HCT116 (cell line): ENCODE measurements around the gene WNT3A. TPM values are rescaled to one million over a fixed set of nuclear protein-coding genes. Genes with fewer than 3 reads are reported as not detected.

ENCODE experiments used
- ATAC-seq: fragments of 200-7000 bp; cut with Tn5 transposase; 2 replicates; pipeline ENCODE4 v1.9.1; 2020; ENCODE audit warnings: mild to moderate bottlenecking, moderate library complexity
- BruUV-seq: library from RNA; stranded (reverse); fragments of 400-500 nt; replicated peaks from 2 replicates; lab custom pipeline; 2021; lab: Mats Ljungman, UMichigan
- CTCF ChIA-PET: fragments of 300-600 bp; sonication (Branson Sonifier 250); formaldehyde crosslinking; loops from one replicate; lab custom pipeline; 2021; ENCODE audit warnings: antibody characterized with exemption; lab: Charles Lee
- POLR2A ChIA-PET: fragments of 300-600, 350-600 bp; sonication (Branson Sonifier 250); formaldehyde crosslinking; loops from one replicate; lab custom pipeline; 2021; ENCODE audit warnings: antibody characterized with exemption; lab: Charles Lee
- RAD21 ChIA-PET, 2 experiments: fragments of 300-600 bp; sonication (Branson Sonifier 250); formaldehyde crosslinking; loops; one replicate each; lab custom pipeline; 2023; ENCODE audit warnings: low total read pairs in 2 of 2; ENCODE audit not compliant: uncharacterized antibody in 2 of 2, unreplicated experiment in 2 of 2, low non-redundant PET in 1 of 2; lab: Charles Lee
- DNase-seq: peaks from one replicate; pipeline ENCODE4 v3.0.0-alpha.2; 2010; ENCODE audit warnings: low read depth, low spot score
- H2AFZ ChIP-seq: fragments of 200-600 bp; shearing (Covaris generic), sonication (generic); 2 replicates; pipeline ENCODE4 v1.6.1; 2017; ENCODE audit warnings: low read depth, mixed run types, mixed read lengths, antibody characterized with exemption, low read length; ENCODE audit not compliant: poor library complexity, severe bottlenecking
- H3K27ac ChIP-seq: 2 replicates; pipeline ENCODE4 v1.5.1; 2012; ENCODE audit warnings: low read depth, low read length
- H3K27me3 ChIP-seq: fragments of 200-600 bp; sonication (generic); 2 replicates; pipeline ENCODE4 v1.6.1; 2016; ENCODE audit warnings: mixed run types, low read length, mixed read lengths; ENCODE audit not compliant: insufficient read depth
- H3K36me3 ChIP-seq, 2 experiments: fragments of 200-500 bp in 1 of 2; fragments of 200-600 bp in 1 of 2; sonication (Bioruptor generic) in 1 of 2; sonication (generic) in 1 of 2; 2 replicates each; pipeline versions ENCODE4 v1.5.1 to v1.6.1; 2014 to 2016; ENCODE audit warnings: low read length in 2 of 2, inconsistent platforms in 1 of 2, mixed read lengths in 1 of 2, mixed run types in 1 of 2; ENCODE audit not compliant: insufficient read depth in 2 of 2, control insufficient read depth in 1 of 2
- H3K4me1 ChIP-seq, 2 experiments: fragments of 200-600 bp in 1 of 2; sonication (generic) in 1 of 2; 2 replicates each; pipeline versions ENCODE4 v1.5.1 to v1.6.1; 2012 to 2017; ENCODE audit warnings: low read length in 2 of 2, inconsistent platforms in 1 of 2, mild to moderate bottlenecking in 1 of 2, mixed read lengths in 1 of 2, mixed run types in 1 of 2, moderate library complexity in 1 of 2; ENCODE audit not compliant: insufficient read depth in 2 of 2, control insufficient read depth in 1 of 2
- H3K4me2 ChIP-seq: fragments of 200-600 bp; sonication (generic); 2 replicates; pipeline ENCODE4 v1.6.1; 2017; ENCODE audit warnings: mixed run types, low read length, mixed read lengths
- H3K4me3 ChIP-seq, 2 experiments: fragments of 200-600 bp in 1 of 2; sonication (generic) in 1 of 2; replicated peaks in 1 of 2; 2 replicates each; pipeline ENCODE4 v1.5.1; 2011 to 2016; ENCODE audit warnings: low read length in 2 of 2, control low read depth in 1 of 2, low read depth in 1 of 2, mild to moderate bottlenecking in 1 of 2, mixed read lengths in 1 of 2, mixed run types in 1 of 2
- H3K79me2 ChIP-seq: fragments of 200-600 bp; sonication (generic); 2 replicates; pipeline ENCODE4 v1.6.1; 2017; ENCODE audit warnings: mild to moderate bottlenecking, mixed run types, low read length, moderate library complexity, mixed read lengths; ENCODE audit not compliant: insufficient read depth
- H3K9ac ChIP-seq: fragments of 200-600 bp; sonication (generic); 2 replicates; pipeline ENCODE4 v1.6.1; 2016; ENCODE audit warnings: low read length, mixed read lengths
- H3K9me2 ChIP-seq: fragments of 200-600 bp; sonication (generic), shearing (Covaris generic); 2 replicates; pipeline ENCODE4 v1.6.1; 2017; ENCODE audit warnings: mixed run types, mild to moderate bottlenecking, moderate library complexity; ENCODE audit not compliant: insufficient read depth
- H3K9me3 ChIP-seq, 2 experiments: fragments of 200-500 bp in 1 of 2; fragments of 200-600 bp in 1 of 2; sonication (Bioruptor generic) in 1 of 2; sonication (generic) in 1 of 2; 2 replicates each; pipeline ENCODE4 v1.6.1; 2014 to 2017; ENCODE audit warnings: low read length in 2 of 2, mixed read lengths in 2 of 2, inconsistent platforms in 1 of 2, low read depth in 1 of 2, mild to moderate bottlenecking in 1 of 2, mixed run types in 1 of 2, moderate library complexity in 1 of 2; ENCODE audit not compliant: control insufficient read depth in 1 of 2, insufficient read depth in 1 of 2
- H4K20me1 ChIP-seq: fragments of 200-600 bp; sonication (generic), shearing (Covaris generic); 2 replicates; pipeline ENCODE4 v1.6.1; 2017; ENCODE audit warnings: mixed run types, mild to moderate bottlenecking, moderate library complexity; ENCODE audit not compliant: insufficient read depth
- CTCF ChIP-seq, 3 experiments: fragments of 200-600 bp in 1 of 3; sonication (generic) in 1 of 3; IDR thresholded peaks in 2 of 3; conservative IDR thresholded peaks in 1 of 3; 2 replicates each; pipeline ENCODE4 v1.5.1; 2012 to 2017; ENCODE audit warnings: low read depth in 2 of 3, low read length in 2 of 3, antibody characterized with exemption in 1 of 3, borderline replicate concordance in 1 of 3, control low read depth in 1 of 3, mild to moderate bottlenecking in 1 of 3, mixed read lengths in 1 of 3, mixed run types in 1 of 3, moderate library complexity in 1 of 3; ENCODE audit not compliant: insufficient read depth in 1 of 3
- MAX ChIP-seq: IDR thresholded peaks from 2 replicates; pipeline ENCODE4 v1.6.1; 2012
- SIN3A ChIP-seq: IDR thresholded peaks from 2 replicates; pipeline ENCODE4 v1.6.1; 2012; ENCODE audit warnings: low read depth
- YY1 ChIP-seq: IDR thresholded peaks from 2 replicates; pipeline ENCODE4 v1.6.1; 2011; ENCODE audit warnings: low read length, low read depth, moderate library complexity, mild to moderate bottlenecking; ENCODE audit not compliant: insufficient replicate concordance; ENCODE audit errors: extremely low read depth
- intact Hi-C: fragments of 100-400 bp; cut with micrococcal nuclease; formaldehyde crosslinking; loops from 2 replicates; pipeline ENCODE4 v1.10.0; 2022
- total RNA-seq: library from RNA; stranded (reverse); gene quantifications from one replicate; pipeline ENCODE4 v1.2.1, GENCODE V29; 2021; ENCODE audit not compliant: unreplicated experiment

WNT3A gene
- total RNA-seq, 1 experiment from 2014 or later = 3.7 TPM

DNA sequence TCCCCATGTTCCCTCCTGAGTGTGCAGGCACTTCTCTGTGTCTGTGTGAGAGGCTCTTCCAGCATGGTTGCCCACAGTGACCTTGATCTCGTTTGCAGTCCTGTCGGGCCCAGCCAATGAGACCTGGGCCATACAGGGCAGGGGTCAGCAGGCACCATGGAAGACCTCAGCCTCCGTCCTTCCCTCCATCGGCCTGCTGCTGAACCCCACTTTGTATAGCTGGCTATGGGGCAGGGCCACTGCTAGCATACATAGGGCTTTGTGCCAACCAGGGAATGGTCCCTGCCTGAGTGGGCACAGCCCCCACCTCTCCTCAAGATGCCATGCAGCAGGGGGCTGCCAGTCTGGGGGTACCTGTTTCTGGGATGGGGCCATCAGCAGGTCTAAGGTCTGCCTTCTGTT lies 92.5 kb downstream of the WNT3A start:
- Histone ChIP-seq H4K20me1 (peaks cover 9% of the 10 kb centered on the region; the same call in 1 of the 2 replicates), H3K9me2 (no peaks in the 10 kb centered on the region), H2AFZ (no peak overlapping the region), H3K9ac (no peak overlapping the region), H3K4me3 (no peak overlapping the region), H3K4me2 (no peak overlapping the region), H3K27me3 (no peaks in the 10 kb centered on the region), H3K4me1 (peaks cover 2 to 21% of the 10 kb centered on the region in 2 experiments; a peak in 3 of 4 replicates), H3K79me2 (peaks cover 79% of the 10 kb centered on the region), H3K36me3 (peaks cover 15 to 43% of the 10 kb centered on the region in 2 experiments), H3K27ac (no peak overlapping the region; the same call in 1 of the 2 replicates), H3K9me3 (peaks cover 5 to 6% of the 10 kb centered on the region in 2 experiments; a peak in 2 of 4 replicates)
- TF ChIP-seq SIN3A (no peak), YY1 (no peak), MAX (no peak), CTCF (IDR thresholded peaks at IDR 0.05 in 2 of 3, conservative IDR thresholded peaks at IDR 0.05 in 1 of 3; ENCODE audit: borderline replicate concordance in 1 of 3, insufficient read depth in 1 of 3, low read depth in 2 of 3, low read length in 2 of 3) (no peak)
- CTCF ChIA-PET = interaction anchor here (1.3 kb wide), 1 partner anchor 100 kb away, joined by 6 read pairs; no protein-coding TSS in a partner anchor
- intact Hi-C loops = no loop called here
- DNase-seq (no peak), ATAC-seq (no peak)
- POLR2A ChIA-PET = no interaction called here
- BruUV-seq = no TSS peak
- RAD21 ChIA-PET = no interaction called here
